ENCODE results near the gene TP53I3.

TP53I3 gene

GRCh38 chr2:24104906-24105305 lies 20.3 kb upstream of the TP53I3 start:
- 66% methylated on average over 4 of the region's 4 CpGs for WGBS
- Histone ChIP-seq H2BK5ac (ENCODE audit: low read depth, low read length, poor library complexity, severe bottlenecking) (no peak overlapping the region), H4K91ac (ENCODE audit: low read length) (no peak overlapping the region)

GRCh38 chr2:24104110-24104650 lies 19.5 kb upstream of the TP53I3 start:
- 95% methylated on average over 8 of the region's 8 CpGs for WGBS
- no peaks in the 10 kb centered on the region for H3K79me1 ChIP-seq (replicated peaks; ENCODE audit: low read length, poor library complexity, severe bottlenecking)
- no peak overlapping the region for H2BK5ac ChIP-seq (ENCODE audit: low read depth, low read length, poor library complexity, severe bottlenecking)
- no peak overlapping the region for H3K14ac ChIP-seq (ENCODE audit: low read length in 2 of 2)
- H2AK5ac ChIP-seq (ENCODE audit: low read length, severe bottlenecking), result no peak overlapping the region
- H2BK15ac ChIP-seq (ENCODE audit: low read depth, poor library complexity, severe bottlenecking), result no peak overlapping the region
- peaks cover 0 to 15% of the 10 kb centered on the region in 2 experiments for H3K36me3 ChIP-seq (ENCODE audit: control insufficient read depth in 1 of 2, insufficient read depth in 2 of 2, low read depth in 1 of 2, low read length in 2 of 2)
- H4K8ac ChIP-seq (ENCODE audit: low read length), result no peak overlapping the region
- no peak overlapping the region for H4K91ac ChIP-seq (ENCODE audit: low read length)
- H3K23ac ChIP-seq (ENCODE audit: low read length in 2 of 2), result no peak overlapping the region
- H3K27ac ChIP-seq (ENCODE audit: low read length, poor library complexity, severe bottlenecking), result no peak overlapping the region
- no peaks in the 10 kb centered on the region for H3K4me1 ChIP-seq (ENCODE audit: control insufficient read depth, insufficient read depth, low read depth, low read length)
- no peak overlapping the region for H2BK12ac ChIP-seq (ENCODE audit: low read length in 2 of 2)
- H3K4ac ChIP-seq (ENCODE audit: low read depth in 1 of 2, low read length in 2 of 2), result no peak overlapping the region
- H3K4me3 ChIP-seq (ENCODE audit: insufficient read depth in 1 of 2, low read depth in 1 of 2, low read length in 2 of 2), result no peak overlapping the region
- no peak overlapping the region for H3K18ac ChIP-seq (ENCODE audit: low read depth in 1 of 2, low read length in 2 of 2)
- H2BK120ac ChIP-seq (ENCODE audit: low read depth, low read length), result no peak overlapping the region
- H3K9me3 ChIP-seq (ENCODE audit: control insufficient read depth, low read length), result peaks cover 5% of the 10 kb centered on the region
- no peak overlapping the region for H3K9ac ChIP-seq (ENCODE audit: low read length)
- H3K27me3 ChIP-seq (ENCODE audit: control insufficient read depth in 1 of 2, insufficient read depth in 1 of 2, low read length in 2 of 2), result no peaks in the 10 kb centered on the region
- no peak overlapping the region for H2AFZ ChIP-seq (ENCODE audit: low read depth, low read length)
- no peak overlapping the region for H3K4me2 ChIP-seq (ENCODE audit: low read length, poor library complexity, severe bottlenecking)
- DNase-seq, result no peak

More at GRCh38 chr2:24104906-24105305, 20.3 kb upstream of the TP53I3 start:
- peaks cover 0 to 15% of the 10 kb centered on the region in 2 experiments for H3K36me3 ChIP-seq (ENCODE audit: control insufficient read depth in 1 of 2, insufficient read depth in 2 of 2, low read depth in 1 of 2, low read length in 2 of 2)
- peak overlapping the region in 1 of 2 experiments; percentile 3 for H3K14ac ChIP-seq (ENCODE audit: low read length in 2 of 2)
- H3K9me3 ChIP-seq (ENCODE audit: control insufficient read depth, low read length), result peaks cover 5% of the 10 kb centered on the region
- H3K4me2 ChIP-seq (ENCODE audit: low read length, poor library complexity, severe bottlenecking), result no peak overlapping the region
- H2AK5ac ChIP-seq (ENCODE audit: low read length, severe bottlenecking), result no peak overlapping the region
- H3K27me3 ChIP-seq (ENCODE audit: control insufficient read depth in 1 of 2, insufficient read depth in 1 of 2, low read length in 2 of 2), result no peaks in the 10 kb centered on the region
- H3K79me1 ChIP-seq (replicated peaks; ENCODE audit: low read length, poor library complexity, severe bottlenecking), result no peaks in the 10 kb centered on the region
- no peak overlapping the region for H3K4me3 ChIP-seq (ENCODE audit: insufficient read depth in 1 of 2, low read depth in 1 of 2, low read length in 2 of 2)
- no peak overlapping the region for H3K18ac ChIP-seq (ENCODE audit: low read depth in 1 of 2, low read length in 2 of 2)
- H2BK15ac ChIP-seq (ENCODE audit: low read depth, poor library complexity, severe bottlenecking), result no peak overlapping the region
- no peak overlapping the region for H2AFZ ChIP-seq (ENCODE audit: low read depth, low read length)
- no peak overlapping the region for H2BK12ac ChIP-seq (ENCODE audit: low read length in 2 of 2)
- no peak for DNase-seq
- H3K4ac ChIP-seq (ENCODE audit: low read depth in 1 of 2, low read length in 2 of 2), result no peak overlapping the region
- no peak overlapping the region for H3K23ac ChIP-seq (ENCODE audit: low read length in 2 of 2)
- H3K9ac ChIP-seq (ENCODE audit: low read length), result no peak overlapping the region
- no peak overlapping the region for H3K27ac ChIP-seq (ENCODE audit: low read length, poor library complexity, severe bottlenecking)
- no peak overlapping the region for H4K8ac ChIP-seq (ENCODE audit: low read length)
- no peak overlapping the region for H2BK120ac ChIP-seq (ENCODE audit: low read depth, low read length)
- no peaks in the 10 kb centered on the region for H3K4me1 ChIP-seq (ENCODE audit: control insufficient read depth, insufficient read depth, low read depth, low read length)

- no peaks in the 10 kb centered on the region for H3K27me3 ChIP-seq (ENCODE audit: control insufficient read depth in 1 of 2, insufficient read depth in 1 of 2, low read length in 2 of 2)
- H3K36me3 ChIP-seq (ENCODE audit: control insufficient read depth in 1 of 2, insufficient read depth in 2 of 2, low read depth in 1 of 2, low read length in 2 of 2), result peaks cover 0 to 15% of the 10 kb centered on the region in 2 experiments
- no peak overlapping the region for H4K91ac ChIP-seq (ENCODE audit: low read length)
- no peak overlapping the region for H2BK120ac ChIP-seq (ENCODE audit: low read depth, low read length)
- no peak overlapping the region for H2BK5ac ChIP-seq (ENCODE audit: low read depth, low read length, poor library complexity, severe bottlenecking)
- no peaks in the 10 kb centered on the region for H3K4me1 ChIP-seq (ENCODE audit: control insufficient read depth, insufficient read depth, low read depth, low read length)
- no peak overlapping the region for H2AK5ac ChIP-seq (ENCODE audit: low read length, severe bottlenecking)
- no peaks in the 10 kb centered on the region for H3K79me1 ChIP-seq (replicated peaks; ENCODE audit: low read length, poor library complexity, severe bottlenecking)
- 93% methylated on average over 1 of the region's 1 CpG for WGBS
- H3K9ac ChIP-seq (ENCODE audit: low read length), result no peak overlapping the region
- no peak overlapping the region for H3K18ac ChIP-seq (ENCODE audit: low read depth in 1 of 2, low read length in 2 of 2)
- no peak overlapping the region for H2AFZ ChIP-seq (ENCODE audit: low read depth, low read length)
- H3K27ac ChIP-seq (ENCODE audit: low read length, poor library complexity, severe bottlenecking), result no peak overlapping the region
- no peak overlapping the region for H2BK12ac ChIP-seq (ENCODE audit: low read length in 2 of 2)
- no peak for DNase-seq
- H3K4me2 ChIP-seq (ENCODE audit: low read length, poor library complexity, severe bottlenecking), result no peak overlapping the region
- no peak overlapping the region for H3K4me3 ChIP-seq (ENCODE audit: insufficient read depth in 1 of 2, low read depth in 1 of 2, low read length in 2 of 2)
- H3K4ac ChIP-seq (ENCODE audit: low read depth in 1 of 2, low read length in 2 of 2), result no peak overlapping the region
- H4K8ac ChIP-seq (ENCODE audit: low read length), result no peak overlapping the region
- no peak overlapping the region for H2BK15ac ChIP-seq (ENCODE audit: low read depth, poor library complexity, severe bottlenecking)
- H3K14ac ChIP-seq (ENCODE audit: low read length in 2 of 2), result no peak overlapping the region
- H3K9me3 ChIP-seq (ENCODE audit: control insufficient read depth, low read length), result peaks cover 5% of the 10 kb centered on the region
- H3K23ac ChIP-seq (ENCODE audit: low read length in 2 of 2), result no peak overlapping the region
Measured at GRCh38 chr2:24102677-24103076, 18.0 kb upstream of the TP53I3 start.

- H3K9ac ChIP-seq (ENCODE audit: low read length), result no peak overlapping the region
- no peak overlapping the region for H2AFZ ChIP-seq (ENCODE audit: low read depth, low read length)
- no peak overlapping the region for H3K4me2 ChIP-seq (ENCODE audit: low read length, poor library complexity, severe bottlenecking)
- no peak overlapping the region for H2BK5ac ChIP-seq (ENCODE audit: low read depth, low read length, poor library complexity, severe bottlenecking)
- no peak overlapping the region for H4K8ac ChIP-seq (ENCODE audit: low read length)
- no peaks in the 10 kb centered on the region for H3K27me3 ChIP-seq (ENCODE audit: control insufficient read depth in 1 of 2, insufficient read depth in 1 of 2, low read length in 2 of 2)
- WGBS, result no CpG with 5 or more reads among the region's 2 CpGs
- no peak overlapping the region for H2BK120ac ChIP-seq (ENCODE audit: low read depth, low read length)
- H3K23ac ChIP-seq (ENCODE audit: low read length in 2 of 2), result no peak overlapping the region
- H3K18ac ChIP-seq (ENCODE audit: low read depth in 1 of 2, low read length in 2 of 2), result no peak overlapping the region
- H3K4me1 ChIP-seq (ENCODE audit: control insufficient read depth, insufficient read depth, low read depth, low read length), result no peaks in the 10 kb centered on the region
- H3K27ac ChIP-seq (ENCODE audit: low read length, poor library complexity, severe bottlenecking), result no peak overlapping the region
- H3K79me1 ChIP-seq (replicated peaks; ENCODE audit: low read length, poor library complexity, severe bottlenecking), result no peaks in the 10 kb centered on the region
- no peak overlapping the region for H3K4me3 ChIP-seq (ENCODE audit: insufficient read depth in 1 of 2, low read depth in 1 of 2, low read length in 2 of 2)
- no peak for DNase-seq
- H2BK15ac ChIP-seq (ENCODE audit: low read depth, poor library complexity, severe bottlenecking), result no peak overlapping the region
- no peak overlapping the region for H3K4ac ChIP-seq (ENCODE audit: low read depth in 1 of 2, low read length in 2 of 2)
- H3K9me3 ChIP-seq (ENCODE audit: control insufficient read depth, low read length), result peaks cover 5% of the 10 kb centered on the region
- H4K91ac ChIP-seq (ENCODE audit: low read length), result no peak overlapping the region
- no peak overlapping the region for H2BK12ac ChIP-seq (ENCODE audit: low read length in 2 of 2)
- no peak overlapping the region for H3K14ac ChIP-seq (ENCODE audit: low read length in 2 of 2)
- H3K36me3 ChIP-seq (ENCODE audit: control insufficient read depth in 1 of 2, insufficient read depth in 2 of 2, low read depth in 1 of 2, low read length in 2 of 2), result peaks cover 0 to 15% of the 10 kb centered on the region in 2 experiments
- H2AK5ac ChIP-seq (ENCODE audit: low read length, severe bottlenecking), result no peak overlapping the region
Measured at GRCh38 chr2:24101992-24102391, 17.4 kb upstream of the TP53I3 start.

All from mesenchymal stem cell (in vitro differentiated cells and primary cell).